CD14-positive monocyte (primary cell): Measurements from ENCODE around the gene LYRM4. TPM values are rescaled to one million over a fixed set of nuclear protein-coding genes. Genes with fewer than 3 reads are reported as not detected.
A peak's percentile ranks its signal among the peaks of the same experiment; 100 is the strongest.

Experiments
- DNase-seq, 3 donors: peaks; one replicate each; pipeline ENCODE4 v3.0.0-alpha.2; 2011 to 2022
- H2AFZ ChIP-seq: 2 replicates; pipeline ENCODE4 v1.6.0; 2012; ENCODE audit warnings: mild to moderate bottlenecking, low read depth, low read length, inconsistent platforms; ENCODE audit not compliant: insufficient read depth, poor library complexity, severe bottlenecking
- H3K27ac ChIP-seq, 2 donors: 1 replicate in 1 of 2; 2 replicates in 1 of 2; pipeline ENCODE4 v1.5.1; 2012 to 2013; ENCODE audit warnings: low read length in 2 of 2, control low read depth in 1 of 2, inconsistent platforms in 1 of 2, low read depth in 1 of 2, mild to moderate bottlenecking in 1 of 2
- H3K27me3 ChIP-seq, 2 donors: one replicate each; pipeline versions ENCODE4 v1.6.0 to v1.6.1; 2011 to 2013; ENCODE audit warnings: low read length in 2 of 2; ENCODE audit not compliant: control insufficient read depth in 2 of 2, insufficient read depth in 2 of 2
- H3K36me3 ChIP-seq, 2 donors: replicated peaks in 1 of 2; 1 replicate in 1 of 2; 2 replicates in 1 of 2; pipeline versions ENCODE4 v1.5.1 to v1.6.1; 2012 to 2013; ENCODE audit warnings: low read length in 2 of 2, control low read depth in 1 of 2, inconsistent platforms in 1 of 2, mild to moderate bottlenecking in 1 of 2; ENCODE audit not compliant: insufficient read depth in 2 of 2, control insufficient read depth in 1 of 2
- H3K4me1 ChIP-seq, 2 donors: 1 replicate in 1 of 2; 2 replicates in 1 of 2; pipeline versions ENCODE4 v1.5.1 to v1.6.1; 2012 to 2013; ENCODE audit warnings: low read length in 2 of 2, control low read depth in 1 of 2, inconsistent platforms in 1 of 2, mild to moderate bottlenecking in 1 of 2, moderate library complexity in 1 of 2; ENCODE audit not compliant: insufficient read depth in 2 of 2, control insufficient read depth in 1 of 2
- H3K4me2 ChIP-seq: replicated peaks from 2 replicates; pipeline ENCODE3; 2012; ENCODE audit warnings: low read length, moderate library complexity, mild to moderate bottlenecking; ENCODE audit not compliant: poor library complexity, severe bottlenecking; ENCODE audit errors: extremely low read depth
- H3K4me3 ChIP-seq, 3 experiments: fragments of 200-600 bp in 1 of 3; sonication (generic) in 1 of 3; replicated peaks in 1 of 3; 1 replicate in 2 of 3; 2 replicates in 1 of 3; pipeline ENCODE4 v1.5.1; 2011 to 2013; ENCODE audit warnings: low read length in 3 of 3, mild to moderate bottlenecking in 3 of 3, control low read depth in 2 of 3, low read depth in 2 of 3, inconsistent platforms in 1 of 3, moderate library complexity in 1 of 3
- H3K79me2 ChIP-seq: 2 replicates; pipeline ENCODE4 v1.6.0; 2012; ENCODE audit warnings: mild to moderate bottlenecking, control low read depth, inconsistent platforms, low read length, moderate library complexity; ENCODE audit not compliant: insufficient read depth
- H3K9ac ChIP-seq: 2 replicates; pipeline ENCODE4 v1.6.0; 2017; ENCODE audit warnings: low read length, mild to moderate bottlenecking; ENCODE audit not compliant: insufficient read depth, poor library complexity, severe bottlenecking
- H3K9me3 ChIP-seq, 2 donors: replicated peaks in 1 of 2; 1 replicate in 1 of 2; 2 replicates in 1 of 2; pipeline versions ENCODE4 v1.5.1 to v1.6.1; 2012 to 2013; ENCODE audit warnings: low read length in 2 of 2, control low read depth in 1 of 2; ENCODE audit not compliant: control insufficient read depth in 1 of 2, insufficient read depth in 1 of 2
- H4K20me1 ChIP-seq: 2 replicates; pipeline ENCODE4 v1.6.0; 2012; ENCODE audit warnings: mild to moderate bottlenecking, low read length, control low read depth, moderate library complexity; ENCODE audit not compliant: insufficient read depth
- H3K27ac Mint-ChIP-seq, 7 donors: one replicate each; pipeline ENCODE4 v1.8.0; 2020; ENCODE audit warnings: mild to moderate bottlenecking in 7 of 7, mixed read lengths in 7 of 7, moderate library complexity in 6 of 7, inconsistent platforms in 2 of 7
- H3K27me3 Mint-ChIP-seq, 3 donors: one replicate each; pipeline ENCODE4 v1.8.0; 2021 to 2022; ENCODE audit warnings: low read depth in 3 of 3, mild to moderate bottlenecking in 3 of 3, mixed read lengths in 3 of 3, moderate library complexity in 3 of 3, inconsistent platforms in 1 of 3
- H3K36me3 Mint-ChIP-seq, 2 donors: one replicate each; pipeline ENCODE4 v1.8.0; 2020; ENCODE audit warnings: mixed read lengths in 2 of 2, inconsistent platforms in 1 of 2, mild to moderate bottlenecking in 1 of 2
- H3K4me1 Mint-ChIP-seq: one replicate; pipeline ENCODE4 v1.8.0; 2020; ENCODE audit warnings: mild to moderate bottlenecking, mixed read lengths
- H3K4me3 Mint-ChIP-seq, 2 donors: one replicate each; pipeline ENCODE4 v1.8.0; 2020; ENCODE audit warnings: mild to moderate bottlenecking in 2 of 2, mixed read lengths in 2 of 2, moderate library complexity in 1 of 2
- H3K9me3 Mint-ChIP-seq, 7 donors: one replicate each; pipeline ENCODE4 v1.8.0; 2020 to 2022; ENCODE audit warnings: mixed read lengths in 7 of 7, mild to moderate bottlenecking in 6 of 7, moderate library complexity in 6 of 7, inconsistent platforms in 2 of 7
- WGBS: methylation state at CpG from one replicate; pipeline ENCODE4 v1.1.5; 2013; ENCODE audit warnings: missing lambda C conversion rate; ENCODE audit not compliant: insufficient coverage; 5-methylcytosine and 5-hydroxymethylcytosine counted together
- intact Hi-C, 2 donors: fragments of 100-400 bp; cut with micrococcal nuclease; formaldehyde crosslinking; loops; one replicate each; pipeline versions ENCODE4 v1.15.0 to v1.15.1; 2023
- polyA plus RNA-seq, 3 donors: library from polyadenylated mRNA; depleted of rRNA in 1 of 3; unstranded in 2 of 3; stranded (reverse) in 1 of 3; fragments of 300-500 nt in 2 of 3; fragments of >200 nt in 1 of 3; fragmentation: Illumina TruSeq in 2 of 3; gene quantifications; 1 replicate in 2 of 3; 2 replicates in 1 of 3; pipeline ENCODE4 v1.2.3, GENCODE V29; 2012 to 2021
- TF ChIP-seq, protein P1 (sequence below): fragments of 200-600 bp; IDR thresholded peaks from one replicate; pipeline ENCODE4 v1.8.0; 2022; ENCODE audit warnings: antibody characterized with exemption, mild to moderate bottlenecking

The LYRM4 gene
- polyA plus RNA-seq, 3 donors: 13.7 to 19.6 (median 18.1) TPM

DNA sequence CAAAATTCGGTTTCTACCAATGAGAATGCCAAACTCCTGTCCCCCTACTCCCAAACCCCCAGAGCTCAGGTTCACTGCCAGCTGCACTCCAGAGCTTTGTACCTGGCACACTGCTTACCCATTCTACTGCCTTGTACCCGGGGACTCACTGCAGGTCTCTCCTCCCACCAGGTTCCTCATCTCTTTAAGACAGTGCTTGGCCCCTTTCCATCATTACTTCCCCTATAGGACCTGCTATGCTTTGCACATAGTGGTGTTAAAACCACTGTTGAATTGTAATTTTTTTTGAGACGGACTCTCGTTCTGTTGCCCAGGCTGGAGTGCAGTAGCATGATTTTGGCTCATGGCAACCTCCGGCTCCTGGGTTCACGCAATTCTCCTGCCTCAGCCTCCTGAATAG, 25.9 kb downstream of the LYRM4 start:
- TF ChIP-seq, protein P1, sequence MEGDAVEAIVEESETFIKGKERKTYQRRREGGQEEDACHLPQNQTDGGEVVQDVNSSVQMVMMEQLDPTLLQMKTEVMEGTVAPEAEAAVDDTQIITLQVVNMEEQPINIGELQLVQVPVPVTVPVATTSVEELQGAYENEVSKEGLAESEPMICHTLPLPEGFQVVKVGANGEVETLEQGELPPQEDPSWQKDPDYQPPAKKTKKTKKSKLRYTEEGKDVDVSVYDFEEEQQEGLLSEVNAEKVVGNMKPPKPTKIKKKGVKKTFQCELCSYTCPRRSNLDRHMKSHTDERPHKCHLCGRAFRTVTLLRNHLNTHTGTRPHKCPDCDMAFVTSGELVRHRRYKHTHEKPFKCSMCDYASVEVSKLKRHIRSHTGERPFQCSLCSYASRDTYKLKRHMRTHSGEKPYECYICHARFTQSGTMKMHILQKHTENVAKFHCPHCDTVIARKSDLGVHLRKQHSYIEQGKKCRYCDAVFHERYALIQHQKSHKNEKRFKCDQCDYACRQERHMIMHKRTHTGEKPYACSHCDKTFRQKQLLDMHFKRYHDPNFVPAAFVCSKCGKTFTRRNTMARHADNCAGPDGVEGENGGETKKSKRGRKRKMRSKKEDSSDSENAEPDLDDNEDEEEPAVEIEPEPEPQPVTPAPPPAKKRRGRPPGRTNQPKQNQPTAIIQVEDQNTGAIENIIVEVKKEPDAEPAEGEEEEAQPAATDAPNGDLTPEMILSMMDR: no peak
- DNase-seq: peak; percentile 42 to 63 (median 44)
- Histone ChIP-seq H3K4me2 (peak overlapping the region; percentile 57), H3K4me1 (peaks cover 12 to 17% of the 10 kb centered on the region in 2 donors), H3K36me3 (peaks cover 0 to 9% of the 10 kb centered on the region in 2 donors), H3K27me3 (no peaks in the 10 kb centered on the region), H3K9ac (no peak overlapping the region), H4K20me1 (no peaks in the 10 kb centered on the region), H3K79me2 (no peaks in the 10 kb centered on the region), H3K4me3 (peak overlapping the region in 1 of 3 experiments; percentile 41), H2AFZ (peak overlapping the region; percentile 32), H3K9me3 (no peaks in the 10 kb centered on the region), H3K27ac (peak overlapping the region; percentile 31 to 63)
- peaks cover 22% of the 10 kb centered on the region for H3K4me1 Mint-ChIP-seq
- H3K36me3 Mint-ChIP-seq: peaks cover 0 to 7% of the 10 kb centered on the region in 2 donors
- peaks cover 0 to 2% (median 0%) of the 10 kb centered on the region in 3 donors for H3K27me3 Mint-ChIP-seq
- intact Hi-C loops: no loop called here
- 54% methylated on average over 4 of the region's 6 CpGs for WGBS
- H3K9me3 Mint-ChIP-seq: no peaks in the 10 kb centered on the region
- peak overlapping the region; percentile 25 to 85 (median 72) for H3K27ac Mint-ChIP-seq
- H3K4me3 Mint-ChIP-seq: peak overlapping the region; percentile 52 to 79

DNA sequence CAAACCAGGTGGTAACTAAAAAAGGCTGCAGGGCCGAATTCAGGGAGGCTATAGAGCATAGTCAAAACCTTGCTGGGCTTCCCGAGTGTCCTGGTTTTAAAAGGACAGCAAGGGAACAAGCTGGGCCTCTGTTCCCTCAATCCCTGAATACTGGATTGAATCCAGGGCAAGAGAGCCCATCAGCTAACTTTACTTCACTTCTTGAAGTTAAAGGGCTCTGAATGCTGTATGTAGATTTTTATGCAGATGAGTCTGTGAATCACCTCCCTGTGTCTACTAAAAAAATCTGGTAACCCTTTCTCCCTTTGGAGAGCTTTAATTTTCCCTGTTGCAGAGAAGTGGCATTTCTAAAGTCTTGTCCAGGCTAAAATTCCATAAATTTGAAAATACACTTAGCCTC, 29.5 kb downstream of the LYRM4 start:
- no peak overlapping the region for H3K4me2 ChIP-seq
- Mint-ChIP-seq H3K27me3 (peaks cover 0 to 2% (median 0%) of the 10 kb centered on the region in 3 donors), H3K4me1 (peaks cover 25% of the 10 kb centered on the region), H3K4me3 (no peak overlapping the region), H3K9me3 (no peaks in the 10 kb centered on the region), H3K27ac (peak overlapping the region; percentile 5 to 89 (median 74)), H3K36me3 (peaks cover 5% of the 10 kb centered on the region in 2 donors)
- H3K9ac ChIP-seq: no peak overlapping the region
- TF ChIP-seq, protein P1: no peak
- WGBS: 87% methylated on average over 2 of the region's 2 CpGs
- intact Hi-C loops: no loop called here
- no peak for DNase-seq
- no peaks in the 10 kb centered on the region for H3K9me3 ChIP-seq
- no peaks in the 10 kb centered on the region for H3K27me3 ChIP-seq
- H3K36me3 ChIP-seq: no peaks in the 10 kb centered on the region
- no peaks in the 10 kb centered on the region for H4K20me1 ChIP-seq
- no peaks in the 10 kb centered on the region for H3K79me2 ChIP-seq
- H3K4me3 ChIP-seq: no peak overlapping the region
- H3K4me1 ChIP-seq: peaks cover 12 to 17% of the 10 kb centered on the region in 2 donors
- H2AFZ ChIP-seq: no peak overlapping the region
- H3K27ac ChIP-seq: no peak overlapping the region
